Smooth muscle cell (in vitro differentiated cells): Measurements from ENCODE around the gene NR1D1. TPM values are rescaled to one million over a fixed set of nuclear protein-coding genes. Genes with fewer than 3 reads are reported as not detected.

Source experiments
- DNase-seq: peaks from one replicate; lab custom pipeline; 2025; ENCODE audit not compliant: unreplicated experiment; lab: John Stamatoyannopoulos, UW
- H2AFZ ChIP-seq: fragments of 200-600 bp; sonication (generic); 2 replicates; pipeline ENCODE4 v1.6.0; 2016; ENCODE audit warnings: antibody characterized with exemption, low read depth, mild to moderate bottlenecking
- H3F3A ChIP-seq: fragments of 200-600 bp; sonication (generic); 2 replicates; pipeline ENCODE4 v1.6.0; 2017; ENCODE audit warnings: antibody characterized with exemption, low read depth
- H3K27ac ChIP-seq: fragments of 200-600 bp; sonication (generic); 2 replicates; pipeline ENCODE4 v1.5.1; 2016; ENCODE audit warnings: low read depth, mild to moderate bottlenecking
- H3K27me3 ChIP-seq: fragments of 200-600 bp; sonication (generic); 2 replicates; pipeline ENCODE4 v1.6.1; 2016; ENCODE audit warnings: low read depth, mild to moderate bottlenecking
- H3K36me3 ChIP-seq: fragments of 200-600 bp; sonication (generic); 2 replicates; pipeline ENCODE4 v1.5.1; 2016; ENCODE audit warnings: low read depth
- H3K4me1 ChIP-seq: fragments of 200-600 bp; sonication (generic); 2 replicates; pipeline ENCODE4 v1.5.1; 2016; ENCODE audit warnings: low read depth
- H3K4me2 ChIP-seq: fragments of 200-600 bp; sonication (generic); 2 replicates; pipeline ENCODE4 v1.6.0; 2016; ENCODE audit warnings: mild to moderate bottlenecking
- H3K4me3 ChIP-seq: fragments of 200-600 bp; sonication (generic); 2 replicates; pipeline ENCODE4 v1.5.1; 2016; ENCODE audit warnings: mild to moderate bottlenecking
- H3K79me2 ChIP-seq: fragments of 200-600 bp; sonication (generic); 2 replicates; pipeline ENCODE4 v1.6.0; 2016; ENCODE audit warnings: low read depth, mild to moderate bottlenecking
- H3K9ac ChIP-seq: fragments of 200-600 bp; sonication (generic); 2 replicates; pipeline ENCODE4 v1.6.0; 2016; ENCODE audit warnings: low read depth
- H3K9me3 ChIP-seq: fragments of 200-600 bp; sonication (generic); replicated peaks from 2 replicates; pipeline ENCODE4 v1.5.1; 2016; ENCODE audit warnings: low read depth
- H4K20me1 ChIP-seq: fragments of 200-600 bp; sonication (generic); 2 replicates; pipeline ENCODE4 v1.6.0; 2016; ENCODE audit warnings: low read depth
- WGBS: methylation state at CpG from one replicate; pipeline ENCODE4 v1.1.7; 2016; ENCODE audit warnings: low lambda C conversion rate; 5-methylcytosine and 5-hydroxymethylcytosine counted together
- polyA plus RNA-seq: library from polyadenylated mRNA; unstranded; fragments of >200 nt; fragmentation: Nextera tagmentation; extraction: Ambion mirVana; gene quantifications from 2 replicates; pipeline ENCODE4 v1.2.1, GENCODE V29; 2016
- total RNA-seq: library from RNA; depleted of rRNA; stranded (reverse); fragments of >200 nt; gene quantifications from 2 replicates; pipeline ENCODE4 v1.2.3, GENCODE V29; 2014
- TF ChIP-seq, protein P1 (sequence below): fragments of 200-600 bp; sonication (generic); IDR thresholded peaks from 2 replicates; pipeline ENCODE4 v1.5.1; 2017; ENCODE audit warnings: borderline replicate concordance, mild to moderate bottlenecking, antibody characterized with exemption; ENCODE audit not compliant: insufficient read depth, poor library complexity, severe bottlenecking

The NR1D1 gene
- total and polyA plus RNA-seq, 2 experiments from 2014 or later: 12.5 to 18.4 TPM

DNA sequence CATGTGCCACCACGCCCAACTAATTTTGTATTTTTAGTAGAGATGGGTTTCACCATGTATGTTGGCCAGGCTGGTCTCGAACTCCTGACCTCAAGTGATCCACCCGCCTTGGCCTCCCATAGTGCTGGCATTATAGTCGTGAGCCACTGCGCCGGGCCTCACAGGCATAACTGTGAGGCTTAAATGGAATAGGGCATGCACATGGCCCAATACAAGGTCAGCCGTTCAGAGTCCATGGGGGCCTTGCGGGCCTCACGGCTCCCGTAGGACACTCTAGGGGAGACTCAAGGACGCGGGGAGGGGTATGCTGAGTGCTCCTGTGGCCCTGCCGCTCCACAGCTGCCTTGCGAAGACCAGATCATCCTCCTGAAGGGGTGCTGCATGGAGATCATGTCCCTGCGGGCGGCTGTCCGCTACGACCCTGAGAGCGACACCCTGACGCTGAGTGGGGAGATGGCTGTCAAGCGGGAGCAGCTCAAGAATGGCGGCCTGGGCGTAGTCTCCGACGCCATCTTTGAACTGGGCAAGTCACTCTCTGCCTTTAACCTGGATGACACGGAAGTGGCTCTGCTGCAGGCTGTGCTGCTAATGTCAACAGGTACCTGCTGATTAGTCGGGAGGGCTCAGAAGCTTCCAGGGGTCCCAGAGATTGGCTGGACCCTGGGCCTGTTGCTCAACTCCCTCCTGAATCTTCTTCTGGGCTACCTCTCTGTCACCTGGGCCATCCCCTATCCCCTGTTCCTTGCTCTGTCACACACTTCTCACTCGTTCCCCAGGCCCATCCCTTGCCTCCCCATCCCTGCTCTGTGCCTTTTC is 12.3 kb downstream of the NR1D1 start:
- Histone ChIP-seq H3K4me1 (no peaks in the 10 kb centered on the region), H3K9ac (no peak overlapping the region), H3K4me2 (no peak overlapping the region), H4K20me1 (no peaks in the 10 kb centered on the region), H3K27ac (no peak overlapping the region), H3F3A (no peaks in the 10 kb centered on the region), H3K4me3 (no peak overlapping the region), H3K79me2 (no peaks in the 10 kb centered on the region), H2AFZ (no peak overlapping the region), H3K9me3 (no peaks in the 10 kb centered on the region), H3K27me3 (no peaks in the 10 kb centered on the region), H3K36me3 (no peaks in the 10 kb centered on the region)
- TF ChIP-seq, protein P1, sequence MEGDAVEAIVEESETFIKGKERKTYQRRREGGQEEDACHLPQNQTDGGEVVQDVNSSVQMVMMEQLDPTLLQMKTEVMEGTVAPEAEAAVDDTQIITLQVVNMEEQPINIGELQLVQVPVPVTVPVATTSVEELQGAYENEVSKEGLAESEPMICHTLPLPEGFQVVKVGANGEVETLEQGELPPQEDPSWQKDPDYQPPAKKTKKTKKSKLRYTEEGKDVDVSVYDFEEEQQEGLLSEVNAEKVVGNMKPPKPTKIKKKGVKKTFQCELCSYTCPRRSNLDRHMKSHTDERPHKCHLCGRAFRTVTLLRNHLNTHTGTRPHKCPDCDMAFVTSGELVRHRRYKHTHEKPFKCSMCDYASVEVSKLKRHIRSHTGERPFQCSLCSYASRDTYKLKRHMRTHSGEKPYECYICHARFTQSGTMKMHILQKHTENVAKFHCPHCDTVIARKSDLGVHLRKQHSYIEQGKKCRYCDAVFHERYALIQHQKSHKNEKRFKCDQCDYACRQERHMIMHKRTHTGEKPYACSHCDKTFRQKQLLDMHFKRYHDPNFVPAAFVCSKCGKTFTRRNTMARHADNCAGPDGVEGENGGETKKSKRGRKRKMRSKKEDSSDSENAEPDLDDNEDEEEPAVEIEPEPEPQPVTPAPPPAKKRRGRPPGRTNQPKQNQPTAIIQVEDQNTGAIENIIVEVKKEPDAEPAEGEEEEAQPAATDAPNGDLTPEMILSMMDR: no peak
- DNase-seq: no peak
- WGBS: 95% methylated on average over 28 of the region's 28 CpGs

DNA sequence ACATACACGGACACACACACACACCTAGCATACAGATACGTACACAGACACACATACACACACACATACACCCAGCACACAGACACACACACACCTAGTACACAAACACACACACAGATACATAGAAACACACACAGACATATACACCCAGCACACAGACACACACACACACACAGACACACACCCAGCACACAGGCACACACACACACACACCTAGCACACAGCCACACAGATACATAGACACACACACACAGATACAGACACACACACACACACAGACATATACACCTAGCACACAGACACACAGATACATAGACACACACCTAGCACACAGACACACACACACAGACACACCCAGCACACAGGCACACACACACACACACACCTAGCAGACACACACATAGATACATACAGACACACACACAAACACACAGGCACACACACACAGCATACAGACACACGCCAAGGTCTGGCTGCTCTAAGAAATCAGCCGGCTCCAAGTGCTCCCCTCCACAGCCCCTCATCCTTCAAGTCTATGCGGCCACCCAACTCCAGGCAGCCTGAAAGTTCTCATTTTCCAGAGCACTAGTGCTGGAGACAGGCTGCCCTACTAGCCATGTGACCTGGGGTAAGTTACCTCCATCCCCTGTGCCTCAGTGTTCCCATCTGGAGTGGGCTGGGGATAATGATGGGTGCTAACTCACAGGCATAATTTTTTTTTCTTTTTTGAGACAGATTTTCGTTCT is 13.2 kb downstream of the NR1D1 start:
- Histone ChIP-seq H3K9me3 (no peaks in the 10 kb centered on the region), H3K79me2 (no peaks in the 10 kb centered on the region), H3K4me3 (no peak overlapping the region), H3K4me1 (no peaks in the 10 kb centered on the region), H2AFZ (no peak overlapping the region), H3F3A (no peaks in the 10 kb centered on the region), H3K36me3 (no peaks in the 10 kb centered on the region), H3K9ac (no peak overlapping the region), H3K27me3 (no peaks in the 10 kb centered on the region), H3K4me2 (no peak overlapping the region), H3K27ac (no peak overlapping the region), H4K20me1 (no peaks in the 10 kb centered on the region)
- WGBS: 99% methylated on average over 6 of the region's 6 CpGs
- TF ChIP-seq, protein P1: no peak
- DNase-seq: no peak

DNA sequence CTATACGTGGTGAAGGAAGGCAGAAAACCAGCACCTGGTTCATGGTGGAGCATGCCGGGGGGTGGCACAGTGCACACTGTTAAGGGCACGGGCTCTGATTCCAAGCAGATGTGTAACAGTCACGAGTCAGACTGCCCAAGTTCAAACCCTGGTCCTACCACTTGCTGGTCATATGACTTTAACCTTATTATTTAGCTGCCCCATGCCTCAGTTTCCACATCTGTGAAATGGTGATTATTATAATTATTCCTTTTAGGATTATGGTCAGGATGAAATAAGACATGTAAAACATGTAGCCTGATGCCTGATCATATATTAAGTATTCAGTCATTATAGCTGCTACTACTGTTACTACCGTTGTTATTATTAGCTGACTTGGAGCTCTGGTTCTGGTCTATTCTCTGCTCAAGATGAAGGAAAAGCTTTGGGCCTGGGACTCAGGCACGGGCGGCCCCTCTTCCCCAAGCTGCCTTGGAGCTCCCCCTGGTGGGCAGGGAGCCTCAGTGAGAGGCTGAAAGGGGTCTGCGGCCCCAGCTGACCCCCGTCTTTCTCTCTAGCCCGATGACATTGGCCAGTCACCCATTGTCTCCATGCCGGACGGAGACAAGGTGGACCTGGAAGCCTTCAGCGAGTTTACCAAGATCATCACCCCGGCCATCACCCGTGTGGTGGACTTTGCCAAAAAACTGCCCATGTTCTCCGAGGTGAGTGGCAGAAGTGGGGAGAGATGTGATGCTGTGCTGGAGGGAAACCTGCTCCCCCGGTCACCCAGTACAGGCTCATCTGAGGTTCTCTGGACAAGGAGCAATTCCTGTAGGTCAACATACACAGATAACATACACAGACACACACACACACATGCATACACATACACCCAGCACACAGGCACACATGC is 14.0 kb downstream of the NR1D1 start:
- no peak for DNase-seq
- TF ChIP-seq, protein P1: peak; percentile 66
- no peaks in the 10 kb centered on the region for H4K20me1 ChIP-seq

More for the DNA sequence above, 14.0 kb downstream of the NR1D1 start:
- H3K36me3 ChIP-seq: no peaks in the 10 kb centered on the region
- H3K9me3 ChIP-seq: no peaks in the 10 kb centered on the region
- no peak overlapping the region for H3K27ac ChIP-seq
- no peaks in the 10 kb centered on the region for H3K27me3 ChIP-seq
- no peaks in the 10 kb centered on the region for H3K4me1 ChIP-seq
- no peak overlapping the region for H3K9ac ChIP-seq
- no peaks in the 10 kb centered on the region for H3F3A ChIP-seq
- WGBS: 75% methylated on average over 17 of the region's 17 CpGs
- no peak overlapping the region for H2AFZ ChIP-seq
- no peak overlapping the region for H3K4me2 ChIP-seq
- no peak overlapping the region for H3K4me3 ChIP-seq
- no peaks in the 10 kb centered on the region for H3K79me2 ChIP-seq
